ENCODE results near the gene PRKN.

Gene PRKN

DNA sequence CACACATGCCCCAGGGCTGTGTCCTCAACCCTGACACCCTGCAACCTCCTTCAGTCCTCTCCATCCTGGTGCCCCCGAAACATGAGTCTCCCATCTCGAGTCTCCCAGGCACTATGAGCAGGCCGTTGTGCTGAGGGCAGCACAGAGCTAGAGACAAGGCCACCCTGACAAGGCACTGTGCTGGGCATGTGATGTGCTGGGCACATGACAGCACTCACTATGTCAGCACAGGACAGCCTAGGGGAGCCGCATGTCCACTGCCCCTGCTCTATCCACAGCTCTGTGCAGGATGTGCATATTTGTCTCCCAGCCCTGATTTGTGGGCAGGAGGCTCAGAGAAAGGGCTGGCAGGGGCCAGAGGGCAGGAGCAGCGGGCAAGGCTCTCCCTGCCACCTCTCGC lies 1091.6 kb downstream of the PRKN start:
- Histone ChIP-seq H3K4me1 (ENCODE audit: control insufficient read depth, insufficient read depth, low read length) (peaks cover 5% of the 10 kb centered on the region), H3K36me3 (ENCODE audit: control insufficient read depth in 2 of 2, insufficient read depth in 2 of 2, low read length in 2 of 2) (no peaks in the 10 kb centered on the region), H3K9me3 (ENCODE audit: control insufficient read depth in 2 of 2, low read length in 2 of 2) (no peaks in the 10 kb centered on the region), H3K27me3 (ENCODE audit: control insufficient read depth in 1 of 2, insufficient read depth in 2 of 2, low read length in 2 of 2) (no peaks in the 10 kb centered on the region), H3K9ac (ENCODE audit: low read length in 2 of 2) (no peak overlapping the region), H3K4me3 (ENCODE audit: low read length in 2 of 2) (no peak overlapping the region), H3K27ac (ENCODE audit: low read length) (no peak overlapping the region)

DNA sequence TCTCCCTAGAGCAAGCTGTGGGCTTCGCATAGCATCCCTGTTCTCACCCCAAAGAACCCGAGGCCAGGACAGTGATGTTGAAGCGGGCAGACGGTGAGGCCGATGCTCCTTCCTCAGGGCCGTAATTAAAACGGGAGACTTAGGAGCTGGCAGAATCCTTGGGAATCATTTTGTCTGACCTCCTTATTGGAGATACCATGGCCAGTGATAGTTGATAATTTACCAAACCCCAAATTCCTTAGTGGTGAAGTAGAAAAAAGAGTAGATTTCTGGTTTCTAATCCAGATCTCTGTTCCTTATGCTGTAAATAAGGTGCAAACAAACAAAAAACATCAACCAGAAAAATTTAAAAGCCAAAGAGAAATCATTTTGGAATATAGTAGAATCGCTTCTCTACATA lies 1092.7 kb downstream of the PRKN start:
- H3K27me3 ChIP-seq (ENCODE audit: control insufficient read depth in 1 of 2, insufficient read depth in 2 of 2, low read length in 2 of 2): no peaks in the 10 kb centered on the region
- no peaks in the 10 kb centered on the region for H3K9me3 ChIP-seq (ENCODE audit: control insufficient read depth in 2 of 2, low read length in 2 of 2)
- H3K36me3 ChIP-seq (ENCODE audit: control insufficient read depth in 2 of 2, insufficient read depth in 2 of 2, low read length in 2 of 2): no peaks in the 10 kb centered on the region
- no peak overlapping the region for H3K9ac ChIP-seq (ENCODE audit: low read length in 2 of 2)
- H3K4me1 ChIP-seq (ENCODE audit: control insufficient read depth, insufficient read depth, low read length): peaks cover 11% of the 10 kb centered on the region
- no peak overlapping the region for H3K4me3 ChIP-seq (ENCODE audit: low read length in 2 of 2)
- H3K27ac ChIP-seq (ENCODE audit: low read length): no peak overlapping the region

DNA sequence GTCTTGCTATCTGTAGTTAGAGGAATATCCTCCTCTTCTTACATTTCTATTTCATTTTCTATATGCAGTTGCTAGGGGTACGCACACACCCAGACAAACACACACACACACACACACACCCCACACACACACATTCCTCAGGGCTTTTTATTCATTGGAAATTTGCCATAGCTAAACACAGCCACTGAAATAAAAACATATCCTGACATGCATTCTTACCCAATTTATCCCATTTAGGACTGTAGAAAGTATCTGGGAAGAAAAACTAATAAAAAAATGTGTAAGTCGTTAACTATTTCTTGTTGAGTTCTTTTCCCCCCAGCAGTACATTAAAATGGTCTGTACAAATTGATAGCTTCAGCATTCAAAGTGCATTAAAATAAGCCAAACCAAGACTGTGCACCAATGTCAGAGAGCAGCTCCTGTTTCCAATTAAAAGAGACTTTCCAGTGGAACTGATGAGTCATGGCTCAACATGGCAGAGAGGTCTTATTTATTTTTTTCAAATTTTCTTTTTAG lies 1095.8 kb downstream of the PRKN start:
- Histone ChIP-seq H3K4me1 (ENCODE audit: control insufficient read depth, insufficient read depth, low read length) (peaks cover 11% of the 10 kb centered on the region), H3K27ac (ENCODE audit: low read length) (peak overlapping the region; percentile 13), H3K9ac (ENCODE audit: low read length in 2 of 2) (no peak overlapping the region), H3K9me3 (ENCODE audit: control insufficient read depth in 2 of 2, low read length in 2 of 2) (no peaks in the 10 kb centered on the region), H3K27me3 (ENCODE audit: control insufficient read depth in 1 of 2, insufficient read depth in 2 of 2, low read length in 2 of 2) (no peaks in the 10 kb centered on the region), H3K4me3 (ENCODE audit: low read length in 2 of 2) (no peak overlapping the region), H3K36me3 (ENCODE audit: control insufficient read depth in 2 of 2, insufficient read depth in 2 of 2, low read length in 2 of 2) (no peaks in the 10 kb centered on the region)

DNA sequence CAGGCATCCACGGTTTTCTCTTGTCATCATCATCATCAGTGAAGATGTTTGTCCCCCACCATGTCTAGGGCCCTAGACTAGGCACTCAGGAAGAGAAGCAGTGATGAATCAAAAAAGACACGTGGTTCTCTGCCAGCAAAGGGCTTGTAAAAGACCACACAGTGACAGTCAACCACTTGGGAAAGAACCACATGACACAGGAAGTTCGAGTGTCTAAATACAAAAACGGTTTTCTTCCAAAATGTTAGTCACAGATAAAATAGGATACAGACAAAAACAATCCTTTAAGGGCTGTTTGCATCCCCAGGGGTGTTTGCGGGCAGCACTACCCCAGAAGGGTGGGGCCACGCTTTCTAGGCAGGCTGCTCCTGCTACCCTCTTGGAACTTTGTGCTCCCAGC lies 1096.9 kb downstream of the PRKN start:
- peaks cover 19% of the 10 kb centered on the region for H3K4me1 ChIP-seq (ENCODE audit: control insufficient read depth, insufficient read depth, low read length)
- no peaks in the 10 kb centered on the region for H3K9me3 ChIP-seq (ENCODE audit: control insufficient read depth in 2 of 2, low read length in 2 of 2)
- H3K36me3 ChIP-seq (ENCODE audit: control insufficient read depth in 2 of 2, insufficient read depth in 2 of 2, low read length in 2 of 2): no peaks in the 10 kb centered on the region
- no peak overlapping the region for H3K4me3 ChIP-seq (ENCODE audit: low read length in 2 of 2)
- H3K27me3 ChIP-seq (ENCODE audit: control insufficient read depth in 1 of 2, insufficient read depth in 2 of 2, low read length in 2 of 2): no peaks in the 10 kb centered on the region
- peak overlapping the region; percentile 24 for H3K27ac ChIP-seq (ENCODE audit: low read length)
- H3K9ac ChIP-seq (ENCODE audit: low read length in 2 of 2): no peak overlapping the region

DNA sequence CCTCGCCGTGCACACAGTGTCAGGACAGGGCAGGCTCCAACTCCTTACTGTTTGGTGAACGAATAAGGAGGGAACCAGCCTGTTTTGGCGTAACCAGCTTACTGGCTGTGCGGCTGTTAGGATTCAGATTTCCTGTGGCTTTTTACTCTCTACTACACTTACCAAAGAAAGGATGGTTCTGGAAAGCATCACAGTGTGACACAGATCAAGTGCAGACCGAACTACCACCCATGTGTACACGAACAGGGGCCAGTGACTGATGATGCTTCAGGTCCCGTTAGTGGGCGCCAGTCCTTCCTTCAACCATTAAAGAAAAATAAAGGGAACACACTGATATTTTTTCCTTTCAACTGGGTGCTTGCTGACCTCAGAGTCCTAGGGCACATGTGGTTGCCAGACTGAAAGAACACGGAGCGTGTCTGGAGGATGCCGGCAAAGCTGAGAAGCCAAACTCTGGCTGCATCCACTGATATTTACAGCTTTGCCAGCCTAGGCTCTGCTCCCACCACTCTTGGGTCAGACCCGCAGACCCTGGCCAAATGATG lies 1101.4 kb downstream of the PRKN start:
- Histone ChIP-seq H3K4me3 (ENCODE audit: low read length in 2 of 2) (peak overlapping the region; percentile 14 to 47), H3K36me3 (ENCODE audit: control insufficient read depth in 2 of 2, insufficient read depth in 2 of 2, low read length in 2 of 2) (no peaks in the 10 kb centered on the region), H3K27me3 (ENCODE audit: control insufficient read depth in 1 of 2, insufficient read depth in 2 of 2, low read length in 2 of 2) (no peaks in the 10 kb centered on the region), H3K9ac (ENCODE audit: low read length in 2 of 2) (peak overlapping the region in 1 of 2 donors; percentile 51), H3K27ac (ENCODE audit: low read length) (peak overlapping the region; percentile 68), H3K4me1 (ENCODE audit: control insufficient read depth, insufficient read depth, low read length) (peaks cover 16% of the 10 kb centered on the region), H3K9me3 (ENCODE audit: control insufficient read depth in 2 of 2, low read length in 2 of 2) (no peaks in the 10 kb centered on the region)

DNA sequence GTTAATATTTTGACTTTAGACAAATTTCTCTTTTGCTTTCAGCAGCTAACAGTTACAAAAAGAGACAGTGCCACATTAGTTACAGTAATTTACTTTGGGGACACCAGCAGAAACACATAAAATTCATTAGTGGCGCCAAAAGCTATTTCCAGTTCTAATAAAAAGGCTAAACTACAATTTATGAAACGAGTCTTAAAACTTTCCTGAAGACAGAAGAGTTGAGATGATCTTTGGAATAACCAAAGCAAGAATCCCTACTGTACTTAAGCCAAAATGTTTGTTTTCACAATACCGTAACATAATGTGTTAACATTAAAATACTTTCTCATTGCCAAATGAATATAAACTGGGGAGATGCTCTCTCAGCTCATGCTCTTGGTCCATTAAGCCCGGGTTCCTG lies 1103.5 kb downstream of the PRKN start:
- Histone ChIP-seq H3K27me3 (ENCODE audit: control insufficient read depth in 1 of 2, insufficient read depth in 2 of 2, low read length in 2 of 2) (no peaks in the 10 kb centered on the region), H3K9ac (ENCODE audit: low read length in 2 of 2) (no peak overlapping the region), H3K9me3 (ENCODE audit: control insufficient read depth in 2 of 2, low read length in 2 of 2) (no peaks in the 10 kb centered on the region), H3K36me3 (ENCODE audit: control insufficient read depth in 2 of 2, insufficient read depth in 2 of 2, low read length in 2 of 2) (no peaks in the 10 kb centered on the region), H3K27ac (ENCODE audit: low read length) (no peak overlapping the region), H3K4me3 (ENCODE audit: low read length in 2 of 2) (no peak overlapping the region), H3K4me1 (ENCODE audit: control insufficient read depth, insufficient read depth, low read length) (peaks cover 8% of the 10 kb centered on the region)

DNA sequence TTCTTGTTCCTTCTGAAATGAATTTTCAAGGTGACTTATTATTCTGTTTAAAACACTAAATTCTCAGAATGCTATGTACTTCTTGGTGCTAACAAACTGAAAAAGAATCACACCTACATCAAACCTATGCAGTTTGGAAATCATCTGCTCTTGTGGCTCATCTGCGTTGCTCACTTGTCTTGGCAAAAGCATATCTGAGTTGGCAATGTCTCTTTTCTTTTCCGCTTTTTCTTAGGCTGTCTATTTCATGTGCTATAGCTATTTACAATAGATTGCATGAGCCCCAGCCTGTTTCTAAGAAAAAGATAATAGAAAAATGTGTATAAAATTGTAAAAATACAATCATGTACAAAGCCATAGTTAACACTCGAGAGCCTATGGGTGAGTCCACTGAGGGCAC lies 1104.8 kb downstream of the PRKN start:
- Histone ChIP-seq H3K9me3 (ENCODE audit: control insufficient read depth in 2 of 2, low read length in 2 of 2) (no peaks in the 10 kb centered on the region), H3K9ac (ENCODE audit: low read length in 2 of 2) (no peak overlapping the region), H3K27ac (ENCODE audit: low read length) (no peak overlapping the region), H3K27me3 (ENCODE audit: control insufficient read depth in 1 of 2, insufficient read depth in 2 of 2, low read length in 2 of 2) (no peaks in the 10 kb centered on the region), H3K4me1 (ENCODE audit: control insufficient read depth, insufficient read depth, low read length) (peaks cover 8% of the 10 kb centered on the region), H3K4me3 (ENCODE audit: low read length in 2 of 2) (no peak overlapping the region), H3K36me3 (ENCODE audit: control insufficient read depth in 2 of 2, insufficient read depth in 2 of 2, low read length in 2 of 2) (no peaks in the 10 kb centered on the region)

DNA sequence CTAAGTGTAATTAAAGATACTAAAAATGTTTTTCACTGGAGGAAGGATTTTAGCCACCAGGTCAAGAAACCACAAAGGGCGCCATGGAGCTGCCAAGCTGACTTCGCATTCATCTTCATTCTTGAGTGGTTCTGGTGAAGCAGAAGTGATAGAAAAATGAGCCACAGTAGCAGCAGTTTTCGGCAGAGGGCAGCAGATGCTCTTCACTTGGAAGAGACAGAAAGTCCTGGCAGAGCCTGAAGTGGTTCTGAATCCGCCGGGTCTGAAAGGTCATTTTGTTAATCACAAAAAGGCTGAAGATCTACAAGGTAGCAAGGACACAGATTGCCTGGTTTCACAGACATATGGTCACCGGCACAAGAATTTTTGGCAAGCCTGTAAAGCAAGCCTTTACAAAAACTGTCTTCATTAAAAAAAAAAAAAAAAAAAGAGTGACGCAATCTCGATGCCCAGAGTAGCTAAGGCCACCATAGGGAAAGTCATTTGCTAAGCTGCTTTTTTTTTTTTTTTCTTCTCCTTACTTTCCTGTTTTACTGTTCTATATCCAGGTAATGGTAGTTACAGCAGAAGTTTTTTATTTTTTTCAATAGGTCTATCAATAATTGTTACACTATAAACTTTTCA lies 1108.6 kb downstream of the PRKN start:
- H3K4me3 ChIP-seq (ENCODE audit: low read length in 2 of 2): peak overlapping the region; percentile 29 to 50
- H3K4me1 ChIP-seq (ENCODE audit: control insufficient read depth, insufficient read depth, low read length): no peaks in the 10 kb centered on the region
- H3K9me3 ChIP-seq (ENCODE audit: control insufficient read depth in 2 of 2, low read length in 2 of 2): no peaks in the 10 kb centered on the region
- H3K9ac ChIP-seq (ENCODE audit: low read length in 2 of 2): no peak overlapping the region
- H3K27me3 ChIP-seq (ENCODE audit: control insufficient read depth in 1 of 2, insufficient read depth in 2 of 2, low read length in 2 of 2): no peaks in the 10 kb centered on the region
- H3K27ac ChIP-seq (ENCODE audit: low read length): no peak overlapping the region
- H3K36me3 ChIP-seq (ENCODE audit: control insufficient read depth in 2 of 2, insufficient read depth in 2 of 2, low read length in 2 of 2): no peaks in the 10 kb centered on the region

DNA sequence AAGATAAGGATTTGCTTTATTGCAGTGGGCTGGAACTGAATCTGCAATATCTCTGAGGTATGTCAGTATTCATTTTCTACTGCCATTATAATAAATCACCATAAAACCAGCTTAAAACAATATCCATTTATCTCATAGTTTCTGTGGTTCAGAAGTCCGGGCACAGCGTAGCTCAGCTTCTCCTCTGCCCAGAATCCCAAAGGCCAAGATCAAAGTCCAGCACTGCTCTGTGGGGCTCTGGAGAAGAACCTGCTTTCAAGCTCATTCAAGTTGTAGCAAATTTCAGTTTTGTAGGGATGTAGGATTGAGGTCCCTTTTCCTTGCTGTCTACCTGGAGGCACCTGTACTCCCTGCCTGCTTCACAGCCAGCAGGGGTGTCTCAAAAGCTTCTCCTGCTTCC lies 1113.9 kb downstream of the PRKN start:
- Histone ChIP-seq H3K4me3 (ENCODE audit: low read length in 2 of 2) (no peak overlapping the region), H3K4me1 (ENCODE audit: control insufficient read depth, insufficient read depth, low read length) (no peaks in the 10 kb centered on the region), H3K36me3 (ENCODE audit: control insufficient read depth in 2 of 2, insufficient read depth in 2 of 2, low read length in 2 of 2) (no peaks in the 10 kb centered on the region), H3K27ac (ENCODE audit: low read length) (no peak overlapping the region), H3K9ac (ENCODE audit: low read length in 2 of 2) (no peak overlapping the region), H3K9me3 (ENCODE audit: control insufficient read depth in 2 of 2, low read length in 2 of 2) (peaks cover 0 to 2% of the 10 kb centered on the region in 2 donors), H3K27me3 (ENCODE audit: control insufficient read depth in 1 of 2, insufficient read depth in 2 of 2, low read length in 2 of 2) (no peaks in the 10 kb centered on the region)

DNA sequence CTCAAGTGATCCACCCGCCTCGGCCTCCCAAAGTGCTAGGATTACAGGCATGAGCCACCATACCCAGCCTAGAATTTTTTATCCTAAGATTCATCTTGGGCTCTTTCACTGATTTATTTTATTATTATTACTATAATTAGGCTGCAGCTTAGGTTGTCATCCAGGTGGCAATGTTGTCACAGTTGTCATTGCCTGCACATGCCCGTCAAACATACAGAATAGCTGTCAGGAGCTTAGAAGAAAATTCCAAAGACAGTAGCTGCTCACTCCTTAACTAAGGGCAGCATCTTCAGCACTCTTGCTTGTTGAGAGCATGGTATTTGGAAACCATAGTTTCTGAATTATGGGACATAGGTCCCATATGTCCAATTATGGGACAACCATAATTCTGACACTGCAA lies 1118.8 kb downstream of the PRKN start:
- Histone ChIP-seq H3K9me3 (ENCODE audit: control insufficient read depth in 2 of 2, low read length in 2 of 2) (peaks cover 0 to 2% of the 10 kb centered on the region in 2 donors), H3K4me3 (ENCODE audit: low read length in 2 of 2) (no peak overlapping the region)

DNA sequence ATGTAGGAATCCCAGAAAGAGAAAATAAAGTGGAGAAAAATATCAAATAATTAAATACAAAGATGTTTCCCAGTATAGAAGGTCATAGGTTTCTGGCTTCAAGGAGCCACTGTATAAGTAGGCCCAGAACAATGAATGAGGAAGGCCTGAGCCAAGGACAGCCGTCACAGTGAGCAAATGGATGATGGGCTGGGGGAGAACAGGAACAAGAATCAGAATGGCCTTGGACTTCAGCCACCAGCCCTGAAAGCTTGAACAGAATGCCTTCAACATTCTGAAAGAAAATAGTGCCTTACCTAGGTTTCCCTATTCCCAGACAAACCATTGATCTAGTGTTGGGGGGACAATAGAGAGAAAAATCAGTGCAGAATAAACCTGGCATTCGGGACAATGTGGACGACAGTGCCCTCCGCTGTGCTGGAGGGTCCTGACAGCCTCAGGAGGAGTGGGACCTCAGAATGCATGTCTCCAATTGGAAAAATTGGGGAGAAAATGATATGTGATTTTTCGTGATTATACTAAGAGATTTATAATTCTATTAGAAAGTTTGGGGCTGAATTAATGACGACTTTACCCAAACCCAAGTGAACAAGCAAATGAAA lies 1119.8 kb downstream of the PRKN start:
- Histone ChIP-seq H3K36me3 (ENCODE audit: control insufficient read depth in 2 of 2, insufficient read depth in 2 of 2, low read length in 2 of 2) (no peaks in the 10 kb centered on the region), H3K4me3 (ENCODE audit: low read length in 2 of 2) (no peak overlapping the region), H3K4me1 (ENCODE audit: control insufficient read depth, insufficient read depth, low read length) (no peaks in the 10 kb centered on the region), H3K9ac (ENCODE audit: low read length in 2 of 2) (no peak overlapping the region), H3K9me3 (ENCODE audit: control insufficient read depth in 2 of 2, low read length in 2 of 2) (peaks cover 0 to 2% of the 10 kb centered on the region in 2 donors), H3K27me3 (ENCODE audit: control insufficient read depth in 1 of 2, insufficient read depth in 2 of 2, low read length in 2 of 2) (no peaks in the 10 kb centered on the region), H3K27ac (ENCODE audit: low read length) (no peak overlapping the region)

More for the DNA sequence above, 1118.8 kb downstream of the PRKN start:
- Histone ChIP-seq H3K27ac (ENCODE audit: low read length) (no peak overlapping the region), H3K36me3 (ENCODE audit: control insufficient read depth in 2 of 2, insufficient read depth in 2 of 2, low read length in 2 of 2) (no peaks in the 10 kb centered on the region), H3K4me1 (ENCODE audit: control insufficient read depth, insufficient read depth, low read length) (no peaks in the 10 kb centered on the region), H3K27me3 (ENCODE audit: control insufficient read depth in 1 of 2, insufficient read depth in 2 of 2, low read length in 2 of 2) (no peaks in the 10 kb centered on the region), H3K9ac (ENCODE audit: low read length in 2 of 2) (no peak overlapping the region)
